GM23338 (cell line): ENCODE data around the gene KRT7.

Experiments used
- CREB1 ChIP-seq: fragments of 250-450 bp; sonication (Bioruptor Pico); IDR thresholded peaks from 2 replicates; pipeline ENCODE4 v1.5.0; 2020; ENCODE audit warnings: low read depth, mild to moderate bottlenecking, moderate library complexity
- CTCF ChIP-seq, 2 experiments: fragments of 200-600 bp in 1 of 2; sonication (generic) in 1 of 2; conservative IDR thresholded peaks; 2 replicates each; pipeline versions ENCODE4 v1.5.1 to v1.6.1; 2016 to 2017; ENCODE audit warnings: antibody characterized with exemption in 2 of 2, low read depth in 2 of 2, mild to moderate bottlenecking in 2 of 2, moderate library complexity in 1 of 2
- EZH2 ChIP-seq: fragments of 200-600 bp; sonication (generic); IDR thresholded peaks from one replicate; pipeline ENCODE4 v1.8.0; 2017; ENCODE audit warnings: antibody characterized with exemption, mild to moderate bottlenecking, low read depth; ENCODE audit not compliant: unreplicated experiment
- EZH2phosphoT487 ChIP-seq: fragments of 200-600 bp; sonication (generic); IDR thresholded peaks from one replicate; pipeline ENCODE4 v1.8.1; 2018; ENCODE audit warnings: antibody characterized with exemption; ENCODE audit not compliant: unreplicated experiment
- NANOG ChIP-seq: IDR thresholded peaks from 2 replicates; pipeline ENCODE4 v1.6.1; 2016; ENCODE audit warnings: antibody characterized with exemption, borderline replicate concordance
- POLR2AphosphoS5 ChIP-seq: IDR thresholded peaks from 2 replicates; pipeline ENCODE4 v1.6.1; 2016; ENCODE audit warnings: antibody characterized with exemption, low read depth

- no peak for TF ChIP-seq CTCF (conservative IDR thresholded peaks at IDR 0.05; ENCODE audit: low read depth in 2 of 2)
- no peak for TF ChIP-seq CREB1 (CRISPR knock-in tag)
- TF ChIP-seq POLR2AphosphoS5, result no peak
- TF ChIP-seq EZH2phosphoT487, result no peak
- TF ChIP-seq EZH2, result no peak
- TF ChIP-seq NANOG, result no peak
Measured at GRCh38 chr12:52200781-52201450, 32.1 kb upstream of the KRT7 start.
